Activated CD4-positive, alpha-beta T cell treated with anti-CD3 and anti-CD28 coated beads, Interleukin-2, amount 50 U/mL, for 48 hours (primary cell): ENCODE data around the gene BRF1.

Experiments
- DNase-seq, 2 experiments: peaks; one replicate each; pipeline ENCODE4 v3.0.0-alpha.2; 2020

Gene BRF1

DNA sequence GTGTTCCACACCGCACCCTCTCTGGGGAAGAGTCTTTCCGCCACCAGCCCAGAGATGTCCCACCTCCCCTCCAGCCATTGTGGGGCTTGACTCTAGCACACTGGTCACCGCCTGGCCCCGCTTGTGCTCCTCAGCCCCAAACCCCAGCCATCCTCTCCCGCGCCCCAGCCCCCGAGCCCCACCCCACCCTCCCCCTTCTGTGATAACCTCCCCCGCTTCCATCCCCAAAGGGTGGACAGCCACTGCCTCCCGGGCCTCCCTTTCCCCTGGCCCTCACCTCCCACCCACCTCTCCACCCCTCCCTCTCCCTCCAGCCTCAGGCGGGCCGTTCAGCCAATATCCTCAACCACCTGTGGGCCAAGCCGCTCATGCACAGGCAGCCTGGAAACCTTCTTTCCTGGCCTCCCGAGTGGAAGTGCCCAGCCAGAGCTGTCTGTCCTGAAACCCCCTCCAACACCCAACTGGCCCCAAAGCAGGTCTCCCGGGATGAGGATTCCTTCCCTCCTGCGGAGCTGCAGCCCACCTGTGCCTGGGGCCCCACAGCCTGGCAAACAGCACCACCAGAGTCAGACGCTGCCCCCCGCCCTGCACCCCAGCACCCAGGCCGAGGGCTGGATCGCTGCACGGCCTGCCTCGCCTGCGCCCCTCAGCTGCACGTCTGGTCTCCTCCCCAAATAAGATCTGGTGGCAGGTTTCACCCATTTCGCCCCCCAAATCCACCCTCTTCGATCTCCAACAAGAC lies 92.6 kb downstream of the BRF1 start:
- no peak for DNase-seq

DNA sequence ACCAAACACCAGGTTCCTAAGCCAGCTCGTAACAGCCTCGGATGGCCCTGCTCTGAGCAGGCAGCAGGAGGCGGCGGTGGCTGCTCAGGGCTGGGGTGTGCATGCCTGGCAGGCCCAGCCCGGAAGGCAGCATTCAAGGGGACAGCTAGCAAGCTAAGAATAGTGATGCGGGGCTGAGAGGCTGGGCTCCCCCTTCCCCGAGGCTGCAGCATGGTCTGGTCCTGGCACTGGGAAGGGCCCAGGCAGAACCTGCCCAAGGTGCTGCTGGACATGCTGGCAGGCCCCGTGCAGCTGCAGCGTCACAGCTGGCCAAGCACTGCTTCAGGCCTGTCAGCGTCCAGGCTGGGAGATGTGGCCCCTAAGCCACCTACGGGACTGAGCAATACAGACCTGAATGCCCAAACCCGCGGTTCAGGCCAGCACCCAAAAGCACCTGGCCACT lies 93.3 kb downstream of the BRF1 start:
- DNase-seq = no peak

DNA sequence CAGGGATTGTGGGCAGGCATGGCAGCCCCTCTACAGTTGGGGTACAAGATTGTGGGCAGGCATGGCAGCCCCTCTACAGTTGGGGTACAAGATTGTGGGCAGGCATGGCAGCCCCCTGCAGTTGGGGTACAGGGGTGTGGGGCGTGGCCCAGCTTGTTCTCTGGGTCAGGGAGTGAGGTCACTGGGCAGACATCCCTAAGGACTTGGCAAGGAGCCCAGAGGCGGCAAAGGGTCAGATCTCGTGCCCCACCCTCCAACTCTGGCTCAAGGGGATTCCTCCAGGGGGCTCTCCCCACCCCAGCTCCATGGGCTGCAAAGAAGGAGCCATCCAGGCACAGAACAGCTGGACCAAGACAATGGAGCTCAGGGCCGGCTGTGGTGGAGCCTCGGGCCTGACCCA lies 93.9 kb downstream of the BRF1 start:
- DNase-seq = no peak

DNA sequence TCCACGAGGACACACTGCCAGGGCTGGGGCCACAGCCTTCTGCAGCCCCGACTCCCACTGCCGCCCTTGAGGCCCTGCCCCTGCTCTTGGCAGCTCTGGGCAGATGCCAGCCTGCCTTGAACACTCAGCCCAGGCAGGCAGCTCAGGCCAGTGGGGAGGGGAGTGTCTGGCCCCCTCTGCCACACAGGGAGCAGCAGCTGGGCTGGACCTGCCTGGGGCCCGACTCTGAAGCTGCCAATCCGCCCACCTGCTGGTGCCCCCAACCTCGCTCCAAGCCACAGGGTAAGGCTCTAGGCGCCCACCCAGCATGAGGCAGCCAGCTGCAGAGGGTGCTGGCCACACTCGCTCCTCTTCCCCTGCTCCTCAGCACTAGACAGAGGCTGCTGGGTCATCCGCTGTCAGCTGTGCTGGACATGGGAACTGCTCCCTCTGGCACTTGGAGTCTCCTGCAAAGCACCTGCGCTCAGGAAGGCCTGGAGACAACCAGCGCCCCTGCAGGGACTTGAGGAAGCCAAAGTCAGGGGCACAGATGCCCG lies 95.1 kb downstream of the BRF1 start:
- DNase-seq = no peak

DNA sequence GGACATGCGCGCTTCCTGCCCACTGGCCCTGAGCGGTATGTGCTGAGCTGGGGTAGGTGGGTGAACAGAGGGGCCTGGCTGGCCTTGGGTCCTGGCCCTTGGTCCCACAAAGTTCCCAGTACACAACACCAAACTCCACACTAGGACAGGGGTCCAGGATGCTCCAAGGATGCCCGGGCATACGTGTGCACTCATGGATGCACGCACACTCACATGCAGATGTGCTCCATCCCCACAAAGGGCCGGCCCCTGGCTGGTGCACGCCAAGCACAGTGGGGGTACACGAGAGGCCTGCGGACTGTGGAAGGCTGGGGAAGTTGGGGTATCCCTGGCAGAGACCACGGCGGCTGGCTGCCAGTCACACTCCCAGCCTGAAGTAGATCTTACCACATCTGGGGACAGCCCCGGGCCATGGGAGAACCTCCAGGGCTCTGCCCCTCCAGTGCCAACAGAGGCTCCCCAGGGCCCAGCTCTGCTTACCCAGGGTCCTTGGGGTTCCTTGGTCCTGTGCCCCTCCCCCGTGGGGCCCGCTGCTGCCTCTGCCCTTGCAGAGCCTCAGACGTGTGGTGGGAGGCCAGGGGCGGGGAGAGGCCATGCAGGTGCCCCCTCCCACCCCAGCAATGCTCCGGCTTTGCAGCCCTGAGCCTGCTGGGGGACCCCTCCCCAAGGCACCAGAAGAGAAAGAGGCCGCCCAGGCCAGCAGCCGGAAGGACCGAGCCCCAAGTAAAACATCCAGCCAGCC lies 95.7 kb downstream of the BRF1 start:
- no peak for DNase-seq

DNA sequence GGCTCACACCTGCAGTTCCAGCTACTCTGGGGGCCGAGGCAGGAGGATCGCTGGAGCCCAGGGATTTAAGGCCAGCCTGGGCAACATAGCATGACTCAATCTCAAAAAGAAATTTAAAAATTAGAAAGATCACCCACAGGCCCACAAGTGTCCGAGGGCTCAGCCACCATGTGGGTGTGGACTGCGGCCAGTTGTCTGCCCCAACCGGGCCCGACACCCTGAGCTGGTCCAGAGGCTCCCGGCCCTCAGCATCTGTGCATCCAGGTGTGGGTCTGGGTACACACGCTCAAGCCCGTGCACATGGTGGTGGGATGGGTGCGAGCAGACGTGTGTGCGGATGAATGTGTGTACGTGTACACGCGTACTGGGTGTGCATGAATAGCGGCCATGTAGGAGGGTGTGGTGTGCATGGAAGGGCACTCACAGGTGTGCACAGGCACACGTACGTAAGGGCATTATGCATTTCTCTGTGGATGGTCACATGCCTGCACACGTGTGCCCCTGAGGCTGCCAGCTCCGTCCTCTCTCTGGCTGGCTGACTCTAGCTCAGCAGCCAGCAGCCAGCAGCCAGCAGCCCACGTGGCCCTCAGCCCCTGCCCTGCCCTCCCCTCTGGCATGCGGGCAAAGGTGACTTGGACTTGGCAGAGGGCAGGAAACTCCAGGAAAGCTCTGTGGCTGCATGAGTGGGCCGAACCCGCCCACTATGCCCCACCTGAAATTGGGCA lies 96.4 kb downstream of the BRF1 start:
- no peak for DNase-seq

DNA sequence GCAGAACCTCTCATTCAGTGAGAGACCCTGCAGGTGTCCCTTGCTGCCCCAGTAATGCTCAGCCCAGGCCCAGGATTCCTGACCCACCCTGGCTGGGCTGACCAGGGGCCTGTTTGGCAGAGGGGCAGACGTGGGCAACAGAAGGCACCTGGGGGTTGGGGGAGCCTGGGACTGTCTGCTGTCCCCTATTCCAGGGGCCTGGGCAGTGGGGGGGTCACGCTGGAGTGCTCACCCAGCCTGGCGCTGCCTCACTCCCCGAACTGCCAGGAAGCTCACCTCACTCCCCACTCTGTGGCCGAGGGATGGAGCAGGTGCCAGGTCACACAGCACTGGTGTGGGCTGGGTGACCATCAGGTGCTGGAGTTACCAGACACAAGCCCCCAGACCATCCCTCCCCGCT lies 97.1 kb downstream of the BRF1 start:
- DNase-seq = no peak

DNA sequence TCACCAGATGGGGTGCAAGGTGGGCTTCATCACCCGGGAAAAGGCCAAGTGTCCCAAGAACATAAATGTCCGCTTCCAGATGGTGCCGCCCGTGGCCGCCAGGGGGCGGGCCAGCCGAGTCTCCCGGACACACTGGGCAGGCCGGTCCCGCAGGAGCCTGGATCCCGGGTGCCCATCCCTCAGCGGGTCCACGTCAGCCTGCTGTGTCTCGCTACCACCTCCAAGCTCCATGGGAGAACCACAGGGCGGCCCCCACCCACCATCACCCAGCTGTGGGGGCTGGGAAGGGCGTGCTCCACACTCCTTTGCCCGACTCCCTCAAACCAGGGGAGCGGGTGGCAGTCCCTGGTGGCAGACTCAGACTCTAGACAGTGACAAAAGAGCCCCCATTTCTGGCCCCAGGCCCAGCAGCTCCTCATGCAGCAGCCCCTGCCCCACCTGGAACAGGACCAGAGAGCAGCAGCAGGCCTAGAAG lies 97.7 kb downstream of the BRF1 start:
- peak; percentile 73 to 80 for DNase-seq

DNA sequence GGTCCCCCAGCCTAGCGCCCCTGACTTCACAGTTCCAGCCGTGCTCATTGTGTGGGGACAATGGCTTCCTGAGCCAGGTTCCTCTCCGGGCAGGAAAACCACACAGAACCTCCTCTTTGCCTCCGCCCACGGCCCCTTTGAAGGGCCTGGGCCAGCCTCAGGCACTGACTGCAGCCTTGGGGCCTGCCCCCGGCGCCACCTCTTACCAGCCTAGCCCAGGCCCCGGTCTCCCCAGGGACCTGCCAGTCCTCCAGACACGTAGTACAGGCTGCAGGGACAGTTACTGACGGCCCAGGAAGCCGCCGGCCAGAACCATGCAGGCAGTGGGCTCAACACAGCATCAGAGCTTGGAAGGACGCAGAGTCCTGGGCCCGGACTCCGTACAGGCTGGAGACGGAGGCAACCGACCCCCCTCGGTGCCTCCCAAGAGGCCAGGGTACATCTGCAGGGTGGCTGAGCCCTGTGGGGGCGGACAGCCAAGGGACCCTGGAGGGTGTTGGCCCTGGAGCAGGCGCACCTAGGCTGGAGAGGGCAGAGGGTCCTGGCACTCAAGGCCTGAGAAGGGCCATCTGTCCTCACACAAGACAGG lies 98.8 kb downstream of the BRF1 start:
- peak; percentile 40 to 54 for DNase-seq

DNA sequence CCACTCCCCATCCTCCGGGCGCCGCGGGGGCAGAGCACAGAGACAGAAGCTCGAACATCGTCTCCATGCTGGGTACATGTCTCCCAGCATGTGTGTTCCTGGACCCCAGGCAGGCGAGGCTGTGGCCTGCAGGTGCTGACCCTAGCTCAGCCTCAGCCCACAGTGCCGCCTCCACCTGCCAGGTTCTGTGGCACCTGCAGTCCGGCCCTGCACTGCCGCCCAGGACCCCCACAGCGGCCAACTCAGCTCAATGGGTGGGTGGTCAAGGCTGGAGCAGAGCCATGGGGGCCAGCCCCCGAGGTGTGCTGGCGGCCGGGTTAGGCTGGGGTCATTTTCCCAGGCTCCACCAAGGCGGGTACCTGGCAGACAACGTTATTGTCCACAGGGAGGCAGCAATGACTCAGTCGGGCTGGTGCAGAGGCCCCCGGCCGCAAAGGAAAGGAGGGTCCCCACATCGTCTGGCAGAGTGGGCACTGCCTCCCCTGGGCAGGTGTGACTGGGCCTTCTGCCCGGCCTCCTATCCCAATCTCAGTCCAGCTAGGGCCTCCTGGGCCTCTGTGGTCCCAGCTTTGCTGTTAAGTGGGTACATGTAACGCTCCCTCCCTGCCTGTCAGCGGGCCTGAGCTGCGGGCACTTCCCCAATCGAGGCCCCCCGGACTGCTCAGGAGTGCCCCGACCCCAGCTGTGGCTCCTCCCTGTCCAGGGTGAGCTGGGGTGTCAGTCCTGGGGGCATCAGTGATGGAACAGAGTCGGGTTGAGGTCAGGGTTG lies 99.5 kb downstream of the BRF1 start:
- DNase-seq = no peak

DNA sequence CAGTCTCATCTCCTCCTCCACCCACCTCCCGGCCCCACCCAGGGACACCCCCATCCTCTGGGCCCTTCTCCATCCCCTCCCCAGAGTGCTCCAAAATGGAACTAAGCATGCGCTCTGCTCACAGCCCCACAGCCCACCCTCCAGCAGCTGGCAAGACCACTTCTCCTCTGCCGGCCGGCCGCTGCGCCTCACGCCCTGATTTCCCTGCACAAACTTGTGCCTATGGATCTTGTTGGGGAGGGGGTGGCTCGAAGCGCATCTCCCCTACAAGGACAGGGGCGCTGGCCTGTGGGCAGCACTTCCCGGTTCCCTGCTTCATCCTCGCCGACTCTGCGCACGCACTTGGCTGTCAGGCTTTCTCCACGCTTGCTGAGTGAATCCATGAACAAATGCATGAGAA lies 100.2 kb downstream of the BRF1 start:
- no peak for DNase-seq

DNA sequence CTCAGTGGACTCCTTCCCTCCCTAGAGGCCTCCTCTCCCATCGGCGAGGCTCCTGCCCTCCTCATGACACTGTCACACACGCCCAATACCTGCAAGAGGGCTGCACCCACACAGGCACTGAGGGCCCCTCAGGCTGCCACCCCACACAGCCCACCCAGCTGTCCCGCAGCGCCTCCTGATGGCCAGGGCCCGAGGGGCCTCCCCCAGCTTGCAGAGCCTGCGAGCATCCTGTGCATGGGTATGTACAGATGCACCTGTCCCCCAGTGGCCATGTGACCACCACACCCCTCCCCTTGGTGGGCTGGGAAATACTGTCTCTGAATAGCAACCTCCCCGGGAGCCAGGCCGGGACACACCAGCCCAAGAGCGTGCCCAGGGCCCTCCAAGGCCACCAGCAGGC lies 100.7 kb downstream of the BRF1 start:
- DNase-seq = no peak

DNA sequence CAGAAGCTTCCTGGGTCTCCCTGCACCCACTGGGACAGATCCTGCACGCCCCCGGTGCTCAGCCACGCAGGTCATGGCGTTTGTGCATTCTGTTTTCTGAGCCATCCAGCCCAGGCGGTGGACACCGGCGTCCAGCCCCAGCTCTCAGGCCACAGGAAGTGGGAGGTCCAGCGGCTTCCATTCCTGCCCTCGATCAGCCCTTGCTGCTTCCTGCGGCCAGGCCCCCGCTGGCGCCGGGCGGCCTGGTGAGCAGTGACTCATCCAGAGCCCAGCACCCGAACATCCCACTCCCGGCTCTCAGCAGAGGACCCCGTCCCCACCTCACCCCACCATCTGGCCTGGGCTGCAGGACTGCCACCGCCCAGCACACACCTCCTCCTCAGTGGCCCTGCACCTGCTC lies 101.7 kb downstream of the BRF1 start:
- no peak for DNase-seq

DNA sequence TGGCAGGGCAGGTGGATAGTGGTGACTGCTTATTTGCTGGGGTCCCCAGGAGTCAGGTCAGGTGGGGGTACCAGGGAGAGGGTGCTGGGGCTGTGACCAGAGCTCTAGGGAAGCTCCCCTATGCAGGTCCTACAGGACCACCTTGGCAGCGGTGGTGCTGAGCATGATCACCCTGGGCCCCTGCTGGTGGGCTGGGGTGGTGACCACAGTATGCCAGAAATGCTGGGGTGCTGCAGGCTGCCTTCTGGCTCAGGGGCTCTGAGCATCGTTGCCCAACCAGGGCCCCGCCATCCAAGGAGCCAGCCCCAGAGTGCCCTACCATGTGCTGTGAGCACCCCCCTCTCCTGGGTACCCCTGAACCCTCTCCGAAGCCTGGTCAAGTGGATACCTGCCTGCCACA lies 102.2 kb downstream of the BRF1 start:
- DNase-seq = no peak

DNA sequence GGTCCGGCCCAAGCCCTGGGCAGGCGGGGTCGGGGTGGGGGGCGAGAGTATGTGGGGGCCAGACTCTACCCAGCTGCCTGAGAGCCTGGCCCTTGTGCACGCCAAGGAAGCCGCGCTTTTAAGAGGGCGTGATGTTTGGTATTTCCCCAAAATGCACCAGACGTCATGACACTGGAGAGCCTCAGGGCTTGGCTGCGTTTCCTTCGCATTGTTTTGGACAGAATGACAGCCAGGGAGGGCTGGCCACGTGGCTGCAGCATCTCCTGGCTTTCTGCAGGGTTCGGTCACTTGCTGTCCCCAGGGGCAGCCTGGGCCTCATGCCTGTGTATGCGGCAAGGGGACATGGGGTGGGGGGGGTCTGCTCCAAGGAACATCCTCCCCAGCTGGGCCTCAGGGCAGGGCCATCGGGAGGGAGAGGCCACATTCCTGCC lies 103.6 kb downstream of the BRF1 start:
- DNase-seq = no peak

DNA sequence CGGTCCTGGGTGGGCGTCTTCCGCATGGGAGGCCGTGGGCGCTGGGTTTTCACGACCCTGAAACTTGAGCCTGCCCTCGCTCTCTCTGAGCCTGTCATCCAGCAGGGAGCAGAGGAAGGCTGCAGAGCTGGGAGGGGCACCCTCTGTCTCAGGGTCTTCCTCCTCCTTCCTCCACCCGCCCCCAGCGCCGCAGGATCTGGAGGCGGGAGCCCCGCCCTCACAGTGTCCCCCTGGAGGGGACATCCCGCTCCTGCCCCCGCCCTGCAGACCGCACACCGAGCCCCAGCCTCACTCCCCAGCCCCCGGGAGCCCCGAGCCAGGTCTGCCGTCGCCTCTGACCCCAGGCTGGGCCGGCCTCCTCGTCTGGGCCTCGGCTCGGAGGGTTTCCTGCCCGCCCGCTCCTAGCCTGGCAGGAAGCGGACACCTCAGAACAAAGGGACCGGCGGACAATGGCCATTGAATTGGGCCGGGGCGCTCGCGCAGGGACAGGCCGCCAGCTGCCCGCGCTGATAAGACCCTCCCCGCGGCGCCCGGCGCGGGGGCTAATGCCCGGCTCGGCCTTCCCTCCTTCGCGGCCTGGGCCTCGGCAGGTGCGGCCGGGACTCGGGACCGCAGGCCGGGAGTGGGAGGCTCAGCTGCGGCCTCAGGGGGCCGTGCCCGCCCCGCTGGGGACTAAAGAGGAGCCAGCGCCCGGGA lies 104.4 kb downstream of the BRF1 start:
- DNase-seq = no peak

DNA sequence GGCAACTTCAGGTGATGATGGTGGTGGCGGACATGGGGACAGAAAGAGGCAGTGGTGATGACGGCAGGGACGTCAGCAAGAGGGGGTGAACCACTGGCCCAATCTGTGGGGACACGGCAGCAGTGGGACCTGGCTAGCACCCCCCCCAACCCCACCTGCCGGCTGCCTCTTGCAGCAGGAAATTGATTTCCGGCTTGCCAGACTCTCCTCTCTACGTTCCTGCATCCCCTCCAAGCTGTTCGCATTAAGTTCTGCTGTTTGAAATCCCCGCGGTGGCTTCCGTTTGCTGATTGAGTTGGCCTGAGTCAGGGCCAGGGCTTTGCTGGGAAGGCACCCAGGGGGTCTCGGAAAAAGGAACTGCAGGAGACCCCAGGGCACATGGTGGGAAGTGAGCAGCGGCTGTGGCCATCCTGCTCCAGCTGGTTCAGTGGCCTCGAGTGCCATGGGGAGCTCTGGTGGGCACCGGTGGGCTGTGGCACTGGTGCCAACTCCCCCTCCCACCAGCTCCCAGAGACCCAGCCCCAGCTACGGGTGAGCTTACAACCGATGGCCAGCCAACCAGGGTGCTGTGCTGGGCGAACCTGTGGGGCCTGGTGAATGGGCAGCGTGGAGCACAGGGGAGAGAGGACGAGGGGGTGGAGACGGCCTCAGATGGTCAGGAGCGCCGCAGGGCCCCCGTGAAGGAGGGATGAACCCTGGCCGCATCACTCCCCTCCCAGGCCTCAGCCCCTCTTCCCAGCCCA lies 105.1 kb downstream of the BRF1 start:
- DNase-seq = no peak

DNA sequence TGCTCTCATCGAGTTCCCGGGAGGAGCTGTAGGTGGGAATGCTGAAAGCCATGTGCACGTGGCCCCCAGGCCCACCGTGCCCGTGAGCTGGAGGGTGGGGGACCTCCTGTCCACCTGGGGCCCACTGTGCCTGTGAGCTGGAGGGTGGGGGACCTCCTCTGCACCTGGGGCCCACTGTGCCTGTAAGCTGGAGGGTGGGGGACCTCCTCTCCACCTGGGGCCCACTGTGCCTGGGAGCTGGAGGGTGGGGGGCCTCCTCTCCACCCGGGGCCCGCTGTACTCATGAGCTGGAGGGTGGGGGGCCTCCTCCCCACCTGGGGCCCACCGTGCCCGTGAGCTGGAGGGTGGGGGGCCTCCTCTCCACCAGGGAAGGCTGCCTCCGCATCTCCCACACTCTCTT lies 105.8 kb downstream of the BRF1 start:
- no peak for DNase-seq

DNA sequence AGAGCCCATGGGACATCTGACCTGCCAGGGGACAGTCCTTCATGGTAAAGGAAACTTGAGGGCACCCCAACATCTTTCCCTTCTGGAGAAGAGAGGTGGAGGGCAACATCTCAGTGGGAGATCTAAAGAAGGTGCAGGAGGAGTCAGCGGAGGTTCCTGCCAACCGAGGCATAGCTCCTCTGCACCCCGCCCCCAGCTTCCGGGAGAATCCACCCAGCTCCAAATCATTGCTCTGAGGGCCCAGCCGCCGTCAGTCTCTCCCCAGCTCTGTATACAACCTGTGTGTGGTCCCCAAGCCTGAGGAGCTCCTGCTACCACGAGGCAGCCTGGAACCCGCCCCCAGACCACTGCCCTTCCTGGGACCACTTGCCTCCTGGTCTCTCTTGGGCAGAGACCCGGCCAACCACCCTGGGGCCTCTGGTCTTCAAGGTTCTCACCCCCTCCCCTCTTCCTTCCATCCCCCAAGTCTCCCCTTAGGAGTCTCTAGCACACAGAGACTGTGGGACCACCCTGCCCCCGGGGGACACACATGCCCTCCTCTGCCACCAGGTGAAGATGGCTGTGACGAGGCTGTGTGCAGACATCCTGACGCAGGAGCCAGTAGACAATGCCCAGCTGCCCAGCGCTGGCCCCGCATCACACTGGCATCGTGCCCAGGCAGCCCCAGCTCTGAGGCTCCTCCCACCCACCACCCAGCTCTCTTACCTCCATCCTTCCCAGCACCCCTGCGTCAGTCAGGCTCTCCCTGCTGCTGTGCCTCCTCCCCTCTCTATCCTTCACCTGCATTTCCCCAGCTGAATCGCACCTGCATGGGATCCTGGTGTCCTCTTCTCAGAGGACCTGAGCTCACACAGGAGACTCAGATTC lies 106.7 kb downstream of the BRF1 start:
- peak; percentile 46 to 57 for DNase-seq
